ENCODE measurements around the gene CRYZL1. TPM values are rescaled to one million over a fixed set of nuclear protein-coding genes. Genes with fewer than 3 reads are reported as not detected.
"Not testable (repeated sequence)": the region's sequence is repeated elsewhere in the genome, so short reads cannot be mapped to it uniquely, and the experiment has no call there.

The CRYZL1 gene
- total and polyA plus RNA-seq, 7 experiments from 2014 or later, result 33.0 to 75.5 (median 40.4) TPM

GRCh38 chr21:33618407-33618806 is 23.1 kb downstream of the CRYZL1 start:
- intact Hi-C loops (cut with micrococcal nuclease), result no loop called here
- H3K27me3 ChIP-seq (ENCODE audit: control insufficient read depth in 2 of 2, insufficient read depth in 2 of 2, low read length in 2 of 2), result no peaks in the 10 kb centered on the region
- ATAC-seq (no peak), DNase-seq (no peak)
- peaks cover 0 to 5% (median 0%) of the 10 kb centered on the region in 7 donors for H3K4me1 Mint-ChIP-seq
- peaks cover 0 to 23% (median 7%) of the 10 kb centered on the region in 3 experiments for H3K36me3 ChIP-seq (ENCODE audit: control insufficient read depth in 2 of 3, insufficient read depth in 3 of 3, low read length in 3 of 3)
- ChIA-PET POLR2A (no interaction called here), CTCF (no interaction called here)
- no peak overlapping the region for H3K4me3 ChIP-seq (ENCODE audit: low read length)
- H3K9me3 Mint-ChIP-seq, result no peaks in the 10 kb centered on the region
- H3K27me3 Mint-ChIP-seq, result no peaks in the 10 kb centered on the region
- H3K4me1 ChIP-seq (ENCODE audit: control insufficient read depth in 2 of 2, insufficient read depth in 2 of 2, low read length in 2 of 2), result no peaks in the 10 kb centered on the region
- H3K36me3 Mint-ChIP-seq, result peaks cover 0 to 34% (median 18%) of the 10 kb centered on the region in 5 donors
- peak overlapping the region in 1 of 9 donors; percentile 58 for H3K27ac Mint-ChIP-seq
- H3K9me3 ChIP-seq (ENCODE audit: control insufficient read depth in 2 of 3, low read length in 3 of 3), result no peaks in the 10 kb centered on the region
- no peak overlapping the region for H3K27ac ChIP-seq (ENCODE audit: low read depth, low read length)
- H3K4me3 Mint-ChIP-seq, result no peak overlapping the region

DNA sequence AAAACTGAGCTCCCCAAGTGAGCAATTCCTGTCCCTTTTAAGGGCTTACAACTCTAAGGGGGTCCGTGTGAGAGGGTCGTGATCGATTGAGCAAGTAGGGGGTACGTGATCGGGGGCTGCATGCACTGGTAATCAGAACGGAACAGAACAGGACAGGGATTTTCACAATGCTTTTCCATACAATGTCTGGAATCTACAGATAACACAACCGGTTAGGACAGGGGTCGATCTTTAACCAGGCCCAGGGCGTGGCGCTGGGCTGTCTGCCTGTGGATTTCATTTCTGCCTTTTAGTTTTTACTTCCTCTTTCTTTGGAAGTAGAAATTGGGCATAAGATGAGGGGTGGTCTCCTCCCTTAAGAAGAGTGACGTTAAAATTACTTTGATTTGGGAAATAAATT is 24.0 kb downstream of the CRYZL1 start:
- H3K27ac ChIP-seq (ENCODE audit: low read depth, low read length); H3K4me1 ChIP-seq (ENCODE audit: control insufficient read depth in 2 of 2, insufficient read depth in 2 of 2, low read length in 2 of 2); H3K27ac Mint-ChIP-seq; ATAC-seq; intact Hi-C loops (cut with micrococcal nuclease); H3K9me3 ChIP-seq (ENCODE audit: control insufficient read depth in 2 of 3, low read length in 3 of 3); H3K27me3 ChIP-seq (ENCODE audit: control insufficient read depth in 2 of 2, insufficient read depth in 2 of 2, low read length in 2 of 2); H3K9me3 Mint-ChIP-seq; H3K4me3 Mint-ChIP-seq; H3K4me3 ChIP-seq (ENCODE audit: low read length); POLR2A ChIA-PET; H3K4me1 Mint-ChIP-seq; H3K27me3 Mint-ChIP-seq; CTCF ChIA-PET; DNase-seq: not testable (repeated sequence)
- peaks cover 0 to 36% (median 18%) of the 10 kb centered on the region in 5 donors for H3K36me3 Mint-ChIP-seq
- peaks cover 0 to 26% (median 12%) of the 10 kb centered on the region in 3 experiments for H3K36me3 ChIP-seq (ENCODE audit: control insufficient read depth in 2 of 3, insufficient read depth in 3 of 3, low read length in 3 of 3)

GRCh38 chr21:33611006-33611744 is 30.4 kb downstream of the CRYZL1 start:
- ChIA-PET POLR2A (interaction anchor here (0.8 kb wide), 1 partner anchor 45 kb away, joined by 3 read pairs; no protein-coding TSS in a partner anchor), CTCF (interaction anchor here (0.7 kb wide), 1 partner anchor 737 kb away, joined by 3 read pairs; no protein-coding TSS in a partner anchor)
- no peaks in the 10 kb centered on the region for H3K27me3 ChIP-seq (ENCODE audit: control insufficient read depth in 2 of 2, insufficient read depth in 2 of 2, low read length in 2 of 2)
- peaks cover 0 to 18% (median 0%) of the 10 kb centered on the region in 5 donors for H3K36me3 Mint-ChIP-seq
- no peak overlapping the region for H3K27ac ChIP-seq (ENCODE audit: low read depth, low read length)
- no peaks in the 10 kb centered on the region for H3K9me3 ChIP-seq (ENCODE audit: control insufficient read depth in 2 of 3, low read length in 3 of 3)
- no peaks in the 10 kb centered on the region for H3K27me3 Mint-ChIP-seq
- peak overlapping the region in 1 of 9 donors; percentile 49 for H3K27ac Mint-ChIP-seq
- intact Hi-C loops (cut with micrococcal nuclease), result no loop called here
- H3K36me3 ChIP-seq (ENCODE audit: control insufficient read depth in 2 of 3, insufficient read depth in 3 of 3, low read length in 3 of 3), result peaks cover 6 to 24% (median 6%) of the 10 kb centered on the region in 3 experiments
- H3K4me3 Mint-ChIP-seq, result no peak overlapping the region
- H3K4me1 Mint-ChIP-seq, result no peaks in the 10 kb centered on the region
- no peaks in the 10 kb centered on the region for H3K9me3 Mint-ChIP-seq
- no peak overlapping the region for H3K4me3 ChIP-seq (ENCODE audit: low read length)
- DNase-seq (no peak), ATAC-seq (no peak)
- no peaks in the 10 kb centered on the region for H3K4me1 ChIP-seq (ENCODE audit: control insufficient read depth in 2 of 2, insufficient read depth in 2 of 2, low read length in 2 of 2)

- POLR2A ChIA-PET, result no interaction called here
- intact Hi-C loops (cut with micrococcal nuclease), result loop anchor here (5.0 to 10.0 kb wide), 3 partner anchors 246 to 784 kb away; no protein-coding TSS in a partner anchor
Measured at GRCh38 chr21:33608559-33608958, 33.0 kb downstream of the CRYZL1 start.

GRCh38 chr21:33598051-33598450 is 43.5 kb downstream of the CRYZL1 start:
- H3K4me1 Mint-ChIP-seq, result no peaks in the 10 kb centered on the region
- H3K4me3 ChIP-seq (ENCODE audit: low read length), result no peak overlapping the region
- H3K4me1 ChIP-seq (ENCODE audit: control insufficient read depth in 2 of 2, insufficient read depth in 2 of 2, low read length in 2 of 2), result no peaks in the 10 kb centered on the region
- H3K9me3 ChIP-seq (ENCODE audit: control insufficient read depth in 2 of 3, low read length in 3 of 3), result no peaks in the 10 kb centered on the region
- no peak for ATAC-seq
- no peak overlapping the region for H3K27ac Mint-ChIP-seq
- no peak overlapping the region for H3K4me3 Mint-ChIP-seq
- ChIA-PET POLR2A (interaction anchor here (0.6 kb wide), 1 partner anchor 1285 kb away, joined by 4 read pairs; no protein-coding TSS in a partner anchor), CTCF (no interaction called here)
- intact Hi-C loops (cut with micrococcal nuclease), result no loop called here
- no peaks in the 10 kb centered on the region for H3K9me3 Mint-ChIP-seq
- H3K27me3 Mint-ChIP-seq, result no peaks in the 10 kb centered on the region
- DNase-seq, result no peak
- no peak overlapping the region for H3K27ac ChIP-seq (ENCODE audit: low read depth, low read length)
- peaks cover 3 to 36% (median 5%) of the 10 kb centered on the region in 3 experiments for H3K36me3 ChIP-seq (ENCODE audit: control insufficient read depth in 2 of 3, insufficient read depth in 3 of 3, low read length in 3 of 3)
- H3K27me3 ChIP-seq (ENCODE audit: control insufficient read depth in 2 of 2, insufficient read depth in 2 of 2, low read length in 2 of 2), result no peaks in the 10 kb centered on the region
- peaks cover 4 to 26% (median 19%) of the 10 kb centered on the region in 5 donors for H3K36me3 Mint-ChIP-seq

More at GRCh38 chr21:33608559-33608958, 33.0 kb downstream of the CRYZL1 start:
- no peaks in the 10 kb centered on the region for H3K27me3 Mint-ChIP-seq
- CTCF ChIA-PET, result interaction anchor here (1.2 kb wide), 1 partner anchor 19 kb away, joined by 3 read pairs; no protein-coding TSS in a partner anchor
- no peak for ATAC-seq
- Histone ChIP-seq H3K9me3 (ENCODE audit: control insufficient read depth in 2 of 3, low read length in 3 of 3) (no peaks in the 10 kb centered on the region), H3K4me3 (ENCODE audit: low read length) (no peak overlapping the region), H3K27me3 (ENCODE audit: control insufficient read depth in 2 of 2, insufficient read depth in 2 of 2, low read length in 2 of 2) (no peaks in the 10 kb centered on the region), H3K4me1 (ENCODE audit: control insufficient read depth in 2 of 2, insufficient read depth in 2 of 2, low read length in 2 of 2) (no peaks in the 10 kb centered on the region), H3K27ac (ENCODE audit: low read depth, low read length) (no peak overlapping the region), H3K36me3 (ENCODE audit: control insufficient read depth in 2 of 3, insufficient read depth in 3 of 3, low read length in 3 of 3) (peaks cover 6 to 23% (median 6%) of the 10 kb centered on the region in 3 experiments)
- H3K27ac Mint-ChIP-seq, result peak overlapping the region in 1 of 9 donors; percentile 7
- no peaks in the 10 kb centered on the region for H3K9me3 Mint-ChIP-seq
- DNase-seq, result no peak
- no peak overlapping the region for H3K4me3 Mint-ChIP-seq
- H3K4me1 Mint-ChIP-seq, result peaks cover 0 to 5% (median 4%) of the 10 kb centered on the region in 7 donors
- H3K36me3 Mint-ChIP-seq, result peaks cover 0 to 16% (median 4%) of the 10 kb centered on the region in 5 donors

DNA sequence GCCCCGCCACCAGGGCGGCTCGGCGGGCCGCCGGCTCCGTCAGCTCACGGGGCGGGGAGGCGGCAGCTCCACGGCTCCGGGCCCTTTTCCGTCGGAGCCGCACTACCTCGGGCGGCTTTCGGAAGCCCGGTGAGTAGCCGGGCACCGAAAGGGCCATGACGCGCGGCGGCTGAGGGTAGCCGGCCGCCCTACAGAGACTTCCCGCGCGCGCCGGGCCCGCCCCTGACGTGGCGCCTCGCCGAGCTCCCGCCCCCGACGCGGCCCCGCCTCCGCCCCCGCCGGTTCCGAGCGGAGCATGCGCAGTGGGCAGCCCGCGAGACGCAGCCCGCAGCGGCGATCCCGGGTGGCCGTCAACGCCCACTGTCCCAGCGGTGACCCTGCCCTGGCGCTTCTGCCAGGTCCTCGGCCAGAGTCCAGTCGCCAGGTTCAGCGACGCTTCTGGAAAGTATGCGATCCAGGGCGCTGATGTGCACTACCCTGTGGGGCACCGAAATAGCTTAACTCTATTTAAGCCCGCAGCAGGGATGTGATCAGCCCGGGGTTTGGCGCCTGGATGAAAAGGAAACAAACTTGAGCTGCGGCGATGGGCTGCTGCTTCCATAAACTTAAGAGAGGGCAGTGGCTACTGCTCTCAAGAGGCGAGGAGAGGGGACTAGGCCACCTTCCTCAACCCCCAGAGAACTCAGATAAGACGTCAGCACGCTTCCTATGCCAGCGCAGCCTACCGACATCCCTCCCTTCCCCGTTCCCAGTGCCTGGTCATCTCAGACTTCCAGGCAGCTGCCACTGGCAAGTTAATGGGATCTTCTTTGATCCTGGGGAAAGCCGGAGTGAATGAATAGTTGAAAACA is 52.8 kb downstream of the CRYZL1 start, which contains the start of gene DONSON:
Gene DONSON (minus strand): TSS at position 200 of the 851 bp plus-strand sequence. CDS start 43 bp downstream, at position 157.
- intact Hi-C loops (cut with micrococcal nuclease), result loop anchor here (1.0 to 5.0 kb wide), 11 partner anchors 11 to 1196 kb away; partner anchors contain the start of genes CRYZL1 (in 2 of the 2), TMEM50B (in 2 of the 2), DNAJC28 (in 1 of the 2) and GART (in 1 of the 2)
- peaks cover 0 to 31% (median 20%) of the 10 kb centered on the region in 7 donors for H3K4me1 Mint-ChIP-seq
- peak; percentile 98 for ATAC-seq

More for the DNA sequence above, 52.8 kb downstream of the CRYZL1 start, which contains the start of gene DONSON:
- Mint-ChIP-seq H3K27ac (peak within 1 kb of the TSS; percentile 34 to 96 (median 89)), H3K27me3 (peaks cover 0 to 1% (median 0%) of the 10 kb centered on the region in 5 donors), H3K4me3 (peak within 1 kb of the TSS; percentile 90 to 96 (median 94)), H3K36me3 (peaks cover 0 to 9% (median 0%) of the 10 kb centered on the region in 5 donors), H3K9me3 (no peaks in the 10 kb centered on the region)
- Histone ChIP-seq H3K36me3 (ENCODE audit: control insufficient read depth in 2 of 3, insufficient read depth in 3 of 3, low read length in 3 of 3) (peaks cover 0 to 3% (median 0%) of the 10 kb centered on the region in 3 experiments), H3K9me3 (ENCODE audit: control insufficient read depth in 2 of 3, low read length in 3 of 3) (no peaks in the 10 kb centered on the region), H3K27ac (ENCODE audit: low read depth, low read length) (peak within 1 kb of the TSS; percentile 89), H3K4me1 (ENCODE audit: control insufficient read depth in 2 of 2, insufficient read depth in 2 of 2, low read length in 2 of 2) (peaks cover 5% of the 10 kb centered on the region in 2 donors), H3K27me3 (ENCODE audit: control insufficient read depth in 2 of 2, insufficient read depth in 2 of 2, low read length in 2 of 2) (no peaks in the 10 kb centered on the region), H3K4me3 (ENCODE audit: low read length) (peak within 1 kb of the TSS; percentile 63)
- ChIA-PET POLR2A (interaction anchor here (0.6 to 2.6 kb wide), 15 partner anchors 11 to 817 kb away, joined by 3 to 23 read pairs (median 4); partner anchors contain the start of genes DNAJC28, PAXBP1, SON and TMEM50B), CTCF (interaction anchor here (1.0 to 2.5 kb wide), 3 partner anchors 17 to 45 kb away, joined by 3 to 8 read pairs (median 5); partner anchors contain the start of gene SON)
- peak; percentile 76 to 97 (median 89) for DNase-seq

Measured in naive thymus-derived CD4-positive, alpha-beta T cell (primary cell).